GM12878 (cell line): Measurements from ENCODE around the gene LRRC27. TPM values are rescaled to one million over a fixed set of nuclear protein-coding genes. Genes with fewer than 3 reads are reported as not detected.
"Not testable (repeated sequence)": the region's sequence is repeated elsewhere in the genome, so short reads cannot be mapped to it uniquely, and the experiment has no call there.

Experiments
- ATAC-seq: fragments of 200-7000 bp; cut with Tn5 transposase; 3 replicates; pipeline ENCODE4 v1.9.1; 2020; ENCODE audit warnings: mild to moderate bottlenecking, moderate library complexity
- BruUV-seq: library from RNA; stranded (reverse); fragments of 400-500 nt; replicated peaks from 2 replicates; lab custom pipeline; 2021; lab: Mats Ljungman, UMichigan
- CTCF ChIA-PET: fragments of 300-600 bp; sonication (Branson Sonifier 250); formaldehyde crosslinking; extraction: SDS; loops from one replicate; lab custom pipeline; 2021; ENCODE audit warnings: inconsistent platforms; lab: Yijun Ruan, JAX
- POLR2A ChIA-PET: fragments of 350-600 bp; formaldehyde crosslinking; extraction: SDS; loops from one replicate; lab custom pipeline; 2021; ENCODE audit warnings: inconsistent platforms; lab: Charles Lee
- RAD21 ChIA-PET: fragments of 300-600 bp; sonication (Branson Sonifier 250); formaldehyde crosslinking; loops from one replicate; lab custom pipeline; 2023; ENCODE audit warnings: antibody characterized with exemption; ENCODE audit not compliant: unreplicated experiment; lab: Charles Lee
- SMC1A ChIA-PET: fragments of 300-600 bp; sonication (Branson Sonifier 250); formaldehyde crosslinking; loops from one replicate; lab custom pipeline; 2023; ENCODE audit not compliant: unreplicated experiment, uncharacterized antibody; lab: Charles Lee
- DNase-seq: peaks from one replicate; pipeline ENCODE4 v3.0.0-alpha.2; 2011; ENCODE audit warnings: low read depth, low spot score
- FAIRE-seq: peaks from 3 replicates; lab custom pipeline; 2011; peaks lifted over from hg19 to GRCh38; lab: Jason Lieb, UNC
- H2AFZ ChIP-seq: 2 replicates; pipeline ENCODE4 v1.6.0; 2011; ENCODE audit warnings: low read depth, low read length, control low read depth; ENCODE audit not compliant: control insufficient read depth
- H3K27ac ChIP-seq: 2 replicates; pipeline ENCODE4 v1.5.1; 2011; ENCODE audit warnings: control low read depth; ENCODE audit not compliant: control insufficient read depth, insufficient read depth
- H3K27me3 ChIP-seq, 2 experiments: replicated peaks in 1 of 2; 2 replicates each; pipeline versions ENCODE4 v1.6.0 to v1.6.1; 2011; ENCODE audit warnings: low read length in 1 of 2; ENCODE audit not compliant: control insufficient read depth in 2 of 2, insufficient read depth in 2 of 2
- H3K36me3 ChIP-seq, 2 experiments: 2 replicates each; pipeline ENCODE4 v1.5.1; 2011; ENCODE audit warnings: low read length in 1 of 2; ENCODE audit not compliant: control insufficient read depth in 2 of 2, insufficient read depth in 2 of 2
- H3K4me1 ChIP-seq: 2 replicates; pipeline ENCODE4 v1.6.1; 2011; ENCODE audit warnings: mild to moderate bottlenecking, low read length, moderate library complexity, mixed read lengths; ENCODE audit not compliant: control insufficient read depth, insufficient read depth
- H3K4me2 ChIP-seq: 2 replicates; pipeline ENCODE4 v1.6.0; 2011; ENCODE audit warnings: control low read depth; ENCODE audit not compliant: control insufficient read depth, insufficient read depth
- H3K4me3 ChIP-seq: fragments of 200-600 bp; sonication (generic); 2 replicates; pipeline ENCODE4 v1.5.1; 2016
- H3K79me2 ChIP-seq: 2 replicates; pipeline ENCODE4 v1.6.0; 2011; ENCODE audit warnings: low read length; ENCODE audit not compliant: control insufficient read depth, insufficient read depth
- H3K9ac ChIP-seq: 2 replicates; pipeline ENCODE4 v1.8.0; 2011; ENCODE audit warnings: low read length, control low read depth, mixed read lengths; ENCODE audit not compliant: control insufficient read depth, insufficient read depth
- H3K9me3 ChIP-seq: replicated peaks from 3 replicates; pipeline ENCODE4 v1.5.1; 2011; ENCODE audit warnings: mild to moderate bottlenecking, low read length; ENCODE audit not compliant: control insufficient read depth, insufficient read depth
- H4K20me1 ChIP-seq: 2 replicates; pipeline ENCODE4 v1.6.0; 2011; ENCODE audit not compliant: control insufficient read depth, insufficient read depth
- CHD2 ChIP-seq: IDR thresholded peaks from 2 replicates; pipeline ENCODE4 v1.6.1; 2011; ENCODE audit warnings: low read depth, low read length, improper control_type of control experiment, borderline replicate concordance
- HCFC1 ChIP-seq: fragments of 150-350 bp; IDR thresholded peaks from 2 replicates; pipeline ENCODE4 v1.6.1; 2014; ENCODE audit warnings: low read length
- IKZF2 ChIP-seq, 2 experiments: fragments of 450-650 bp; IDR thresholded peaks; 2 replicates each; pipeline ENCODE4 v1.6.1; 2017; ENCODE audit warnings: mild to moderate bottlenecking in 2 of 2, moderate library complexity in 2 of 2
- IRF4 ChIP-seq: IDR thresholded peaks from 2 replicates; pipeline ENCODE4 v1.6.1; 2011; ENCODE audit warnings: low read depth, low read length
- JUNB ChIP-seq: IDR thresholded peaks from 2 replicates; pipeline ENCODE4 v1.6.1; 2016; ENCODE audit warnings: antibody characterized with exemption, mild to moderate bottlenecking
- MEF2B ChIP-seq: fragments of 450-650 bp; IDR thresholded peaks from 2 replicates; pipeline ENCODE4 v1.6.1; 2018; ENCODE audit warnings: mild to moderate bottlenecking, moderate library complexity; ENCODE audit not compliant: partially characterized antibody, poor library complexity, severe bottlenecking
- RAD51 ChIP-seq: fragments of 450-650 bp; IDR thresholded peaks from 2 replicates; pipeline ENCODE4 v1.6.1; 2016; ENCODE audit warnings: moderate library complexity, mild to moderate bottlenecking, inconsistent platforms
- RBBP5 ChIP-seq: fragments of 200-600 bp; sonication (generic); conservative IDR thresholded peaks from 2 replicates; pipeline ENCODE4 v1.6.1; 2016
- RFX5 ChIP-seq: IDR thresholded peaks from 2 replicates; pipeline ENCODE4 v1.6.1; 2011; ENCODE audit warnings: low read depth, low read length, improper control_type of control experiment
- SIN3A ChIP-seq: IDR thresholded peaks from 2 replicates; pipeline ENCODE4 v1.6.1; 2012; ENCODE audit warnings: low read depth, low read length, improper control_type of control experiment
- SMAD1 ChIP-seq: fragments of 450-650 bp; IDR thresholded peaks from 2 replicates; pipeline ENCODE4 v1.6.1; 2018; ENCODE audit warnings: mild to moderate bottlenecking, low read depth; ENCODE audit not compliant: partially characterized antibody
- SPI1 ChIP-seq: IDR thresholded peaks from 2 replicates; pipeline ENCODE4 v1.6.1; 2011; ENCODE audit warnings: low read depth, mild to moderate bottlenecking, low read length, moderate library complexity, borderline replicate concordance; ENCODE audit not compliant: insufficient read depth
- STAT3 ChIP-seq: IDR thresholded peaks from 2 replicates; pipeline ENCODE4 v1.6.1; 2011; ENCODE audit warnings: low read depth, low read length, improper control_type of control experiment
- TARDBP ChIP-seq: IDR thresholded peaks from 2 replicates; pipeline ENCODE4 v1.6.1; 2016; ENCODE audit warnings: borderline replicate concordance
- WGBS: methylation state at CpG from one replicate; pipeline ENCODE4 v1.1.6; 2016; ENCODE audit warnings: low lambda C conversion rate; ENCODE audit not compliant: insufficient replicate concordance, insufficient coverage; ENCODE audit errors: missing lambda C conversion rate; 5-methylcytosine and 5-hydroxymethylcytosine counted together
- in situ Hi-C: fragments of 300-500 bp; cut with MboI; formaldehyde crosslinking; loops from 9 replicates; pipeline ENCODE4 v1.14.3; 2018; ENCODE audit warnings: mixed read lengths
- intact Hi-C: fragments of 100-400 bp; cut with micrococcal nuclease; formaldehyde crosslinking; loops from one replicate; pipeline ENCODE4 v1.14.2; 2022; ENCODE audit not compliant: unreplicated experiment
- polyA plus RNA-seq, 11 experiments: library from polyadenylated mRNA; depleted of rRNA in 4 of 11; unstranded in 6 of 11; stranded (reverse) in 5 of 11; fragments of >200 nt; fragmentation: Nextera tagmentation in 4 of 11; fragmentation: Illumina TruSeq in 1 of 11; extraction: Ambion mirVana in 4 of 11; extraction: Trizol in 1 of 11; gene quantifications; 1 replicate in 1 of 11; 2 replicates in 10 of 11; pipeline versions ENCODE4 v1.2.1 to v1.2.3, GENCODE V29; 2011 to 2016; ENCODE audit warnings: inconsistent platforms in 2 of 11, missing spikeins in 2 of 11, low read depth in 1 of 11
- total RNA-seq, 4 experiments: library from RNA; depleted of rRNA in 3 of 4; stranded (reverse); fragments of >200 nt in 3 of 4; fragmentation: Illumina TruSeq in 1 of 4; extraction: Trizol in 1 of 4; gene quantifications; 2 replicates each; pipeline versions ENCODE4 v1.2.1 to v1.2.3, GENCODE V29; 2013 to 2021
- TF ChIP-seq, protein P1 (sequence below): IDR thresholded peaks from 2 replicates; pipeline ENCODE4 v1.6.1; 2011; ENCODE audit warnings: low read depth, mild to moderate bottlenecking, low read length, moderate library complexity, borderline replicate concordance; ENCODE audit errors: extremely low read depth
- TF ChIP-seq, protein P2 (sequence below): IDR thresholded peaks from 2 replicates; pipeline ENCODE4 v1.6.1; 2012; ENCODE audit warnings: low read depth, low read length, improper control_type of control experiment
- TF ChIP-seq, protein P3 (sequence below): IDR thresholded peaks from 2 replicates; pipeline ENCODE4 v1.6.1; 2011; ENCODE audit warnings: low read depth, low read length, improper control_type of control experiment, borderline replicate concordance

Gene LRRC27
- total and polyA plus RNA-seq, 10 of the 15 experiments (the other 5 are each of a cell fraction or from before 2014, with no cell fraction given), result 0.48 to 6.9 (median 4.7) TPM

DNA sequence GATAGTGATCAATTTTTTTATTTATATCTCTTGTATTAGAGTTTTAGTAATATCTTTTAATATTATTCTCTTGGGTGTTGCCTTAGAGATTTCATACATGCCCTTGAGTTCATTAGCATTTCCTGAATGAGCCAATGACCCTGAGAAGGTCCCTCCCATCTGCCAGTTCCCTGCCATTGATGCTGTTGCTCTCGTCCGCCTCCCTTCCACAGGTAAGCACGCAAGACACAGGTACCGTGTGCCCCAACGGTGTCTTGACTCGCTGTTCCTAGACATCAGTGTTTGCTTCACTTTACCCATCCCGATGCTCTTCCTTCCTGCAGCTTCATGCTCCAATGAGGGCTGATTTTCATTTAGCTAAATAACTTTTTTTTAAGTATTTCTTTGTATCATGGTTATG lies 45.3 kb downstream of the LRRC27 start:
- no peaks in the 10 kb centered on the region for H3K27me3 ChIP-seq
- DNase-seq (no peak), ATAC-seq (no peak), FAIRE-seq (no peak)
- SMC1A ChIA-PET, result no interaction called here
- H3K9me3 ChIP-seq, result no peaks in the 10 kb centered on the region
- no peak overlapping the region for H3K9ac ChIP-seq
- BruUV-seq, result no TSS peak
- H3K79me2 ChIP-seq, result no peaks in the 10 kb centered on the region
- POLR2A ChIA-PET, result no interaction called here
- RAD21 ChIA-PET, result no interaction called here
- H3K4me3 ChIP-seq, result no peak overlapping the region
- no peak overlapping the region for H3K4me2 ChIP-seq
- H2AFZ ChIP-seq, result no peak overlapping the region
- H3K4me1 ChIP-seq, result no peaks in the 10 kb centered on the region
- no peak overlapping the region for H3K27ac ChIP-seq
- TF ChIP-seq CHD2, result no peak
- TF ChIP-seq, protein P1, sequence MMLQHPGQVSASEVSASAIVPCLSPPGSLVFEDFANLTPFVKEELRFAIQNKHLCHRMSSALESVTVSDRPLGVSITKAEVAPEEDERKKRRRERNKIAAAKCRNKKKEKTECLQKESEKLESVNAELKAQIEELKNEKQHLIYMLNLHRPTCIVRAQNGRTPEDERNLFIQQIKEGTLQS, result no peak
- no peak for TF ChIP-seq TARDBP
- no peak for TF ChIP-seq RBBP5
- no peak for TF ChIP-seq STAT3
- no peak for TF ChIP-seq IKZF2 (IDR thresholded peaks at IDR 0.05)
- TF ChIP-seq SPI1, result no peak
- TF ChIP-seq RFX5, result no peak
- no peak for TF ChIP-seq RAD51
- TF ChIP-seq SIN3A, result no peak
- TF ChIP-seq, protein P2, sequence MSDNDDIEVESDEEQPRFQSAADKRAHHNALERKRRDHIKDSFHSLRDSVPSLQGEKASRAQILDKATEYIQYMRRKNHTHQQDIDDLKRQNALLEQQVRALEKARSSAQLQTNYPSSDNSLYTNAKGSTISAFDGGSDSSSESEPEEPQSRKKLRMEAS, result no peak
- TF ChIP-seq JUNB, result no peak
- no peak for TF ChIP-seq SMAD1
- TF ChIP-seq HCFC1, result no peak
- TF ChIP-seq MEF2B, result no peak
- no peak for TF ChIP-seq IRF4
- TF ChIP-seq, protein P3, sequence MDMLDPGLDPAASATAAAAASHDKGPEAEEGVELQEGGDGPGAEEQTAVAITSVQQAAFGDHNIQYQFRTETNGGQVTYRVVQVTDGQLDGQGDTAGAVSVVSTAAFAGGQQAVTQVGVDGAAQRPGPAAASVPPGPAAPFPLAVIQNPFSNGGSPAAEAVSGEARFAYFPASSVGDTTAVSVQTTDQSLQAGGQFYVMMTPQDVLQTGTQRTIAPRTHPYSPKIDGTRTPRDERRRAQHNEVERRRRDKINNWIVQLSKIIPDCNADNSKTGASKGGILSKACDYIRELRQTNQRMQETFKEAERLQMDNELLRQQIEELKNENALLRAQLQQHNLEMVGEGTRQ, result no peak
- CTCF ChIA-PET, result interaction anchor here (0.7 to 1.2 kb wide), 2 partner anchors 17 to 77 kb away, joined by 3 read pairs; no protein-coding TSS in a partner anchor
- no peaks in the 10 kb centered on the region for H4K20me1 ChIP-seq
- WGBS, result 61% methylated on average over 7 of the region's 7 CpGs
- intact Hi-C loops, result no loop called here
- in situ Hi-C loops, result no loop called here
- H3K36me3 ChIP-seq, result no peaks in the 10 kb centered on the region

DNA sequence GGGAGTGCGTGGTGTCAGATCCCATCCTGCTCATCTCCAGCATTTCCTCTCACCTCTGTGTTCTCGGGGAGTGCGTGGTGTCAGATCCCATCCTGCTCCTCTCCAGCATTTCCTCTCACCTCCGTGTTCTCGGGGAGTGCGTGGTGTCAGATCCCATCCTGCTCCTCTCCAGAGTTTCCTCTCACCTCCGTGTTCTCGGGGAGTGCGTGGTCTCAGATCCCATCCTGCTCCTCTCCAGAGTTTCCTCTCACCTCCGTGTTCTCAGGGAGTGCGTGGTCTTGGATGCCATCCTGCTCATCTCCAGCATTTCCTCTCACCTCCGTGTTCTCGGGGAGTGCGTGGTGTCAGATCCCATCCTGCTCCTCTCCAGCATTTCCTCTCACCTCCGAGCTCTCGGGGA lies 47.0 kb downstream of the LRRC27 start:
- H3K4me1 ChIP-seq, ATAC-seq, H3K9me3 ChIP-seq, H3K4me2 ChIP-seq, H2AFZ ChIP-seq, SMC1A ChIA-PET, intact Hi-C loops, H3K4me3 ChIP-seq, RAD21 ChIA-PET, H4K20me1 ChIP-seq, POLR2A ChIA-PET, H3K79me2 ChIP-seq, in situ Hi-C loops, H3K27me3 ChIP-seq, H3K36me3 ChIP-seq, CTCF ChIA-PET, BruUV-seq, H3K27ac ChIP-seq, H3K9ac ChIP-seq, FAIRE-seq, DNase-seq: not testable (repeated sequence)
- 46% methylated on average over 9 of the region's 16 CpGs for WGBS
